HEK293T (cell line): Measurements from ENCODE around the gene PRKG1.

Experiments used
- ARNT ChIP-seq: fragments of 450-650 bp; IDR thresholded peaks from 2 replicates; pipeline ENCODE4 v1.6.1; 2017; ENCODE audit warnings: mild to moderate bottlenecking
- ELF4 ChIP-seq: fragments of 450-650 bp; IDR thresholded peaks from 2 replicates; pipeline ENCODE4 v1.6.1; 2017; ENCODE audit warnings: antibody characterized with exemption
- LEF1 ChIP-seq: fragments of 450-650 bp; IDR thresholded peaks from 2 replicates; pipeline ENCODE4 v1.6.1; 2017; ENCODE audit warnings: mild to moderate bottlenecking, borderline replicate concordance
- SUZ12 ChIP-seq: fragments of 450-650 bp; IDR thresholded peaks from 2 replicates; pipeline ENCODE4 v1.6.1; 2016; ENCODE audit warnings: mild to moderate bottlenecking
- ZNF384 ChIP-seq: fragments of 450-650 bp; IDR thresholded peaks from 2 replicates; pipeline ENCODE4 v1.6.1; 2016
- TF ChIP-seq, protein P1 (sequence below): fragments of 450-650 bp; IDR thresholded peaks from 2 replicates; pipeline ENCODE4 v1.6.1; 2016

DNA sequence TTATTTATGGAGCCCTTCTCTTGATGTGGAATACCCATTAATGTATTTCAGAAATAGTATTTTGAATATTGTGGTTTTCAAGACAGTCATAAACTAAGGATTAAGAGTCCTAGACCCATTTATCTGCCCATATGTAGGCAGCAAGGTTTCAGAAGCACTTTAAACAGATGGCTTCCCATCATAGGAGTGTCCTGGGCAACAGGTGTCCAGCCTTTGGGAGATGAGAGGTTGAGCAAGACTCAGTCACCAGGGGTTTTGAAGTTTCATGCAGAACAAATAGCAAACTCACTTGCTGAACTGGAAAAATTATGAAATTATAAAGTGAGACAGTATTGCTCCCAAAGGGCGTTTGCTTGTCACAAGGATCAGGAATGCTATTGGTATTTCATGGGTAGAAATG is 818.0 kb downstream of the PRKG1 start:
- TF ChIP-seq ELF4 (no peak), LEF1 (no peak), ZNF384 (no peak), SUZ12 (no peak), ARNT (no peak)
- TF ChIP-seq, protein P1, sequence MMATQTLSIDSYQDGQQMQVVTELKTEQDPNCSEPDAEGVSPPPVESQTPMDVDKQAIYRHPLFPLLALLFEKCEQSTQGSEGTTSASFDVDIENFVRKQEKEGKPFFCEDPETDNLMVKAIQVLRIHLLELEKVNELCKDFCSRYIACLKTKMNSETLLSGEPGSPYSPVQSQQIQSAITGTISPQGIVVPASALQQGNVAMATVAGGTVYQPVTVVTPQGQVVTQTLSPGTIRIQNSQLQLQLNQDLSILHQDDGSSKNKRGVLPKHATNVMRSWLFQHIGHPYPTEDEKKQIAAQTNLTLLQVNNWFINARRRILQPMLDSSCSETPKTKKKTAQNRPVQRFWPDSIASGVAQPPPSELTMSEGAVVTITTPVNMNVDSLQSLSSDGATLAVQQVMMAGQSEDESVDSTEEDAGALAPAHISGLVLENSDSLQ = no peak
